A549 (cell line): ENCODE results near the gene TP53BP1. TPM values are rescaled to one million over a fixed set of nuclear protein-coding genes. Genes with fewer than 3 reads are reported as not detected.

Experiments
- ATAC-seq, 2 experiments: fragments of 200-7000 bp in 1 of 2; fragments of >200 bp in 1 of 2; cut with Nextera tagmentation in 1 of 2; cut with Tn5 transposase in 1 of 2; 3 replicates each; pipeline versions ENCODE4 v1.8.0 to v1.9.1; 2018 to 2020; ENCODE audit warnings: mild to moderate bottlenecking in 1 of 2, moderate library complexity in 1 of 2
- CTCF ChIA-PET: fragments of 300-600 bp; sonication (Branson Sonifier 250); formaldehyde crosslinking; extraction: SDS; loops from one replicate; lab custom pipeline; 2021; ENCODE audit warnings: antibody characterized with exemption, inconsistent platforms; lab: Yijun Ruan, JAX
- POLR2A ChIA-PET: fragments of 350-600 bp; formaldehyde crosslinking; extraction: SDS; loops from one replicate; lab custom pipeline; 2021; ENCODE audit warnings: antibody characterized with exemption, inconsistent platforms; lab: Yijun Ruan, JAX
- DNase-seq, 2 experiments: peaks; one replicate each; pipeline versions ENCODE4 v3.0.0 to v3.0.0-alpha.2; 2011 to 2016; ENCODE audit warnings: low read depth in 1 of 2, low spot score in 1 of 2
- FAIRE-seq: peaks from 2 replicates; lab custom pipeline; 2011; peaks lifted over from hg19 to GRCh38; lab: Jason Lieb, UNC
- H3K27ac ChIP-seq, 2 experiments: fragments of >200 bp; sonication (Bioruptor Twin); formaldehyde crosslinking; 3 replicates each; pipeline ENCODE4 v1.5.1; 2016 to 2017
- H3K4me1 ChIP-seq: fragments of >200 bp; sonication (Bioruptor Twin); formaldehyde crosslinking; 3 replicates; pipeline ENCODE4 v1.6.1; 2016
- H3K4me2 ChIP-seq: fragments of >200 bp; sonication (Bioruptor Twin); formaldehyde crosslinking; 3 replicates; pipeline ENCODE4 v1.6.1; 2016
- H3K4me3 ChIP-seq: fragments of >200 bp; sonication (Bioruptor Twin); formaldehyde crosslinking; 3 replicates; pipeline ENCODE4 v1.5.1; 2016
- H3K9me3 ChIP-seq: fragments of >200 bp; sonication (Bioruptor Twin); formaldehyde crosslinking; 3 replicates; pipeline ENCODE4 v1.6.1; 2016
- CBX2 ChIP-seq: fragments of 200-600 bp; sonication (generic); IDR thresholded peaks from 2 replicates; pipeline ENCODE4 v1.6.1; 2016; ENCODE audit warnings: low read depth, mild to moderate bottlenecking, borderline replicate concordance
- CBX8 ChIP-seq: fragments of 200-600 bp; sonication (generic); IDR thresholded peaks from 2 replicates; pipeline ENCODE4 v1.6.1; 2016
- CHD4 ChIP-seq: fragments of 200-600 bp; sonication (generic); IDR thresholded peaks from 2 replicates; pipeline ENCODE4 v1.6.1; 2016; ENCODE audit warnings: antibody characterized with exemption, mild to moderate bottlenecking, borderline replicate concordance
- EHF ChIP-seq: fragments of 250-450 bp; sonication (Bioruptor Pico); IDR thresholded peaks from 2 replicates; pipeline ENCODE4 v1.5.0; 2020; ENCODE audit warnings: mild to moderate bottlenecking
- EHMT2 ChIP-seq: fragments of 200-600 bp; sonication (generic); IDR thresholded peaks from 2 replicates; pipeline ENCODE4 v1.6.1; 2016; ENCODE audit warnings: antibody characterized with exemption, low read depth, mild to moderate bottlenecking, moderate library complexity
- ESRRA ChIP-seq: fragments of 150-350 bp; IDR thresholded peaks from 2 replicates; pipeline ENCODE4 v1.6.1; 2014; ENCODE audit warnings: mild to moderate bottlenecking, low read length, borderline replicate concordance
- FOSB ChIP-seq: fragments of 250-450 bp; sonication (Bioruptor Pico); IDR thresholded peaks from 2 replicates; pipeline ENCODE4 v1.5.0; 2020; ENCODE audit warnings: mild to moderate bottlenecking, moderate library complexity
- FOSL2 ChIP-seq, 2 experiments: fragments of 450-650 bp in 1 of 2; fragments of >200 bp in 1 of 2; sonication (Bioruptor Twin) in 1 of 2; formaldehyde crosslinking; IDR thresholded peaks; 2 replicates each; pipeline versions ENCODE4 v1.5.0 to v1.6.1; 2016 to 2020; ENCODE audit warnings: mild to moderate bottlenecking in 1 of 2, moderate library complexity in 1 of 2
- FOXS1 ChIP-seq: fragments of 250-450 bp; sonication (Bioruptor Pico); IDR thresholded peaks from 2 replicates; pipeline ENCODE4 v1.5.0; 2020; ENCODE audit warnings: mild to moderate bottlenecking, moderate library complexity
- HDAC2 ChIP-seq: fragments of 200-600 bp; sonication (generic); IDR thresholded peaks from 2 replicates; pipeline ENCODE4 v1.6.1; 2016
- JUN ChIP-seq, 2 experiments: fragments of >200 bp; sonication (Bioruptor Twin); formaldehyde crosslinking; IDR thresholded peaks; 2 replicates in 1 of 2; 3 replicates in 1 of 2; pipeline ENCODE4 v1.6.1; 2016 to 2017
- JUNB ChIP-seq: fragments of >200 bp; sonication (Bioruptor Twin); formaldehyde crosslinking; IDR thresholded peaks from 2 replicates; pipeline ENCODE4 v1.6.1; 2016
- MAFK ChIP-seq: fragments of 450-650 bp; IDR thresholded peaks from 2 replicates; pipeline ENCODE4 v1.6.1; 2014; ENCODE audit not compliant: partially characterized antibody
- MAZ ChIP-seq: fragments of 150-350 bp; IDR thresholded peaks from 2 replicates; pipeline ENCODE4 v1.6.1; 2014; ENCODE audit warnings: antibody characterized with exemption, low read depth, low read length, borderline replicate concordance
- POLR2AphosphoS2 ChIP-seq: conservative IDR thresholded peaks from 2 replicates; pipeline ENCODE4 v1.6.1; 2012; ENCODE audit warnings: low read length, improper control_type of control experiment, inconsistent platforms
- RAD21 ChIP-seq, 2 experiments: fragments of >200 bp in 1 of 2; sonication (Bioruptor Twin) in 1 of 2; formaldehyde crosslinking in 1 of 2; IDR thresholded peaks in 1 of 2; conservative IDR thresholded peaks in 1 of 2; 2 replicates in 1 of 2; 3 replicates in 1 of 2; pipeline ENCODE4 v1.6.1; 2012 to 2018; ENCODE audit warnings: inconsistent platforms in 1 of 2
- RARB ChIP-seq: fragments of 250-450 bp; sonication (Bioruptor Pico); IDR thresholded peaks from 2 replicates; pipeline ENCODE4 v1.8.0; 2021; ENCODE audit warnings: mild to moderate bottlenecking, moderate library complexity
- SMC3 ChIP-seq: fragments of >200 bp; sonication (Bioruptor Twin); formaldehyde crosslinking; IDR thresholded peaks from 3 replicates; pipeline ENCODE4 v1.6.1; 2018; ENCODE audit warnings: inconsistent platforms
- ZFP36 ChIP-seq: fragments of 450-650 bp; IDR thresholded peaks from 2 replicates; pipeline ENCODE4 v1.6.1; 2014; ENCODE audit warnings: borderline replicate concordance; ENCODE audit not compliant: partially characterized antibody
- ZNF302 ChIP-seq: fragments of 250-450 bp; sonication (Bioruptor Pico); IDR thresholded peaks from 2 replicates; pipeline ENCODE4 v1.9.0; 2021; ENCODE audit warnings: inconsistent platforms, mild to moderate bottlenecking, moderate library complexity
- WGBS: methylation state at CpG from one replicate; pipeline ENCODE4 v1.1.6; 2017; ENCODE audit errors: missing lambda C conversion rate; 5-methylcytosine and 5-hydroxymethylcytosine counted together
- polyA plus RNA-seq, 4 experiments: library from polyadenylated mRNA; depleted of rRNA in 3 of 4; stranded (reverse); fragments of >200 nt; fragmentation: RNase III in 1 of 4; extraction: RNeasy Plus Mini Kit Qiagen cat#74134 plus additional on column Dnase treatment in 1 of 4; gene quantifications; 2 replicates in 3 of 4; 3 replicates in 1 of 4; pipeline ENCODE4 v1.2.3, GENCODE V29; 2011 to 2017
- TF ChIP-seq, protein P1 (sequence below): fragments of >200 bp; sonication (Bioruptor Twin); formaldehyde crosslinking; IDR thresholded peaks from 3 replicates; pipeline ENCODE4 v1.6.1; 2016
- TF ChIP-seq, protein P2 (sequence below): fragments of 250-450 bp; sonication (Bioruptor Pico); IDR thresholded peaks from 2 replicates; pipeline ENCODE4 v1.5.0; 2020; ENCODE audit warnings: low read depth, mild to moderate bottlenecking, moderate library complexity
- TF ChIP-seq, protein P3 (sequence below): fragments of >200 bp; sonication (Bioruptor Twin); formaldehyde crosslinking; IDR thresholded peaks from 2 replicates; pipeline ENCODE4 v1.6.1; 2016

TP53BP1 gene
- polyA plus RNA-seq, 2 of the 4 experiments (the other 2 are of a cell fraction): 25.0 to 49.8 TPM

DNA sequence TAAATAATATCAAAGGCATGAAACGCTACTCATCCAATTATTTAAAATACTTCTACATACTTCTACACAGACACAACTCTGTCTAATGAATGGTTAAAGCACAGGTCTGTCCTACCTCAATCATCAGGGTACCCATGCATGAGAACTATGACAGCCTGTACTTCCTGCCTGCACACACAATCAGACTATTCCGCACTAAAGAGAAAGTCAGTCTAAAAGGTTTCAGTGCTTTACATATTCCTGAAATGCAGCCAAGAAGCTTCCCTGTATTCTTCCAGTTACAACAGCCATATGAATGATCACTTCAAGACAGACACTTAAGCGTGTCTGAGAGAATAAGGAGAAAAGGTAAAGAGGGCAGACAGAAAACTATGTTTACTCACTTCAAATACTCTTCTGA is 63.3 kb downstream of the TP53BP1 start (continued):
- no peak for TF ChIP-seq MAZ
- TF ChIP-seq, all 56 proteins: peak for 0

DNA sequence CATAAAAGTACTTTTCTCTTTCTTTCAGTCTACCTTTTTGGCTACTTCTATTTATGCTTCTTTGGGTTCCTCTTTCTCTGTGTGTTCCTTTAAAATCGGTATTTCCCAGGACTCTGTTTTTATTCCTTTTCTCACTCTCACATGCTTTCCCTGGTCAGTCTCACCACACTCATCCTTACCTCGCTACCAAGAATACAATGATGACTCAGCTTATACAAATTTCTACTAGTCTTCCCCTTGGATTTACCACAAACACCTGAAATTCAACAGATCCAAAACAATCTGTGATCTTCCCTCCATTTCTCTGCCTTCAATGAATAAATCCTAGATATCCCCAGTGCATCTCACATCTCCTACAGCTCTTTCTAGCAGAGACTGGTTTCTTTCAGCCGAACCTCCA is 69.2 kb downstream of the TP53BP1 start:
- H3K27ac ChIP-seq: no peak overlapping the region
- H3K4me2 ChIP-seq: no peak overlapping the region
- ATAC-seq: no peak
- no peak overlapping the region for H3K4me3 ChIP-seq
- H3K9me3 ChIP-seq: no peaks in the 10 kb centered on the region
- WGBS: 90% methylated on average over 3 of the region's 3 CpGs
- TF ChIP-seq RARB (no peak), FOSL2 (IDR thresholded peaks at IDR 0.05) (no peak), FOSL2 (CRISPR knock-in tag; IDR thresholded peaks at IDR 0.05) (no peak), MAFK (peak; percentile 26), CBX2 (no peak), EHF (no peak), SMC3 (no peak)
- TF ChIP-seq, protein P1, sequence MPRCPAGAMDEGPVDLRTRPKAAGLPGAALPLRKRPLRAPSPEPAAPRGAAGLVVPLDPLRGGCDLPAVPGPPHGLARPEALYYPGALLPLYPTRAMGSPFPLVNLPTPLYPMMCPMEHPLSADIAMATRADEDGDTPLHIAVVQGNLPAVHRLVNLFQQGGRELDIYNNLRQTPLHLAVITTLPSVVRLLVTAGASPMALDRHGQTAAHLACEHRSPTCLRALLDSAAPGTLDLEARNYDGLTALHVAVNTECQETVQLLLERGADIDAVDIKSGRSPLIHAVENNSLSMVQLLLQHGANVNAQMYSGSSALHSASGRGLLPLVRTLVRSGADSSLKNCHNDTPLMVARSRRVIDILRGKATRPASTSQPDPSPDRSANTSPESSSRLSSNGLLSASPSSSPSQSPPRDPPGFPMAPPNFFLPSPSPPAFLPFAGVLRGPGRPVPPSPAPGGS: no peak
- TF ChIP-seq, protein P2, sequence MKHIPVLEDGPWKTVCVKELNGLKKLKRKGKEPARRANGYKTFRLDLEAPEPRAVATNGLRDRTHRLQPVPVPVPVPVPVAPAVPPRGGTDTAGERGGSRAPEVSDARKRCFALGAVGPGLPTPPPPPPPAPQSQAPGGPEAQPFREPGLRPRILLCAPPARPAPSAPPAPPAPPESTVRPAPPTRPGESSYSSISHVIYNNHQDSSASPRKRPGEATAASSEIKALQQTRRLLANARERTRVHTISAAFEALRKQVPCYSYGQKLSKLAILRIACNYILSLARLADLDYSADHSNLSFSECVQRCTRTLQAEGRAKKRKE (CRISPR knock-in tag): no peak
- TF ChIP-seq, all 56 proteins: peak for 1
- FAIRE-seq (no peak), DNase-seq (no peak)
- POLR2A ChIA-PET: no interaction called here
- CTCF ChIA-PET: no interaction called here
- H3K4me1 ChIP-seq: no peaks in the 10 kb centered on the region

DNA sequence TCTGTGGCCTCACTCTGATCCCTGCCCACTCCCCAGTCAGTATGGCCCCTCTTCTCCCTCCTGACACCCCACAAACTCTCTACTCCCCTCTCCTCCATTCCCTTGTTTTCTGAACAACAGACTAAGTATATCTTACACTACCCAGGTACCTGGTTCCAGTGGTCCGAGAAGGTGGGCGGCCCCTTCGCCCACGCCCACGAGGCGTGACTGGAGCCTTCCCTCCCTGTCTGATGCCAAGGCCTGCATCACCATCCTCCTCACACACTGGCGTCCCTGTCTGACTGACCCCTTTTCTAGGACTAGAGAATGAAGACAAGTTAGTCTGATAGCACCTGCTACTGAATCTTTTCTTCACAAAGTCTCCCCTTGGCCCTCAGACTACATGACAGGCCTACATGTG is 72.1 kb downstream of the TP53BP1 start:
- DNase-seq: no peak
- Histone ChIP-seq H3K4me2 (no peak overlapping the region), H3K4me1 (no peaks in the 10 kb centered on the region), H3K4me3 (no peak overlapping the region), H3K9me3 (no peaks in the 10 kb centered on the region), H3K27ac (no peak overlapping the region)
- ChIA-PET POLR2A (no interaction called here), CTCF (no interaction called here)
- no peak for FAIRE-seq
- no peak for TF ChIP-seq ZNF302 (CRISPR knock-in tag)
- 91% methylated on average over 7 of the region's 7 CpGs for WGBS
- no peak for ATAC-seq

DNA sequence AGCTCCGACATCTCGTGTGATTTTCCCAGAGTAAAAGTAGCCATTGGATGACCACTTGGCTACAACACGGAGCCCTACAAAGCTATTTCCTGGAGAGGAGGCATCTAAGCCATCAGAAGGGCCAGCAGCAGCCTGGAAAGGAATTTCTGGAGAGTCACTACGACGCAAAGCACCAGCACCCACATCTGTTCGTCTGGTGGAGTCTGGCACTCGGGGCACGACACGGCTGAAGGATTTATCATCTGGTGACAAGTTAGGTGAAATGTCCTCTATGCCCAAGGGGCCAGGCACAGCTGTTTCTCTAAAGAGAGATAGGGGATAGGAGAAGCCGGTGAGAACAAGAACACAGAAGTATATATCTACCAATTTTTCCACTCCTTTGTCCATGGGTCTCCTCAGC is 72.5 kb downstream of the TP53BP1 start:
- no peaks in the 10 kb centered on the region for H3K4me1 ChIP-seq
- no peak overlapping the region for H3K27ac ChIP-seq
- ATAC-seq (no peak), DNase-seq (no peak), FAIRE-seq (no peak)
- H3K4me3 ChIP-seq: no peak overlapping the region
- no peaks in the 10 kb centered on the region for H3K9me3 ChIP-seq
- no peak for TF ChIP-seq JUNB
- no peak for TF ChIP-seq CHD4
- no peak for TF ChIP-seq FOXS1 (CRISPR knock-in tag)
- no peak for TF ChIP-seq POLR2AphosphoS2
- TF ChIP-seq HDAC2: no peak
- TF ChIP-seq, protein P1: no peak
- TF ChIP-seq JUN (IDR thresholded peaks at IDR 0.05): no peak
- ChIA-PET POLR2A (no interaction called here), CTCF (no interaction called here)
- WGBS: 98% methylated on average over 10 of the region's 10 CpGs
- H3K4me2 ChIP-seq: no peak overlapping the region

DNA sequence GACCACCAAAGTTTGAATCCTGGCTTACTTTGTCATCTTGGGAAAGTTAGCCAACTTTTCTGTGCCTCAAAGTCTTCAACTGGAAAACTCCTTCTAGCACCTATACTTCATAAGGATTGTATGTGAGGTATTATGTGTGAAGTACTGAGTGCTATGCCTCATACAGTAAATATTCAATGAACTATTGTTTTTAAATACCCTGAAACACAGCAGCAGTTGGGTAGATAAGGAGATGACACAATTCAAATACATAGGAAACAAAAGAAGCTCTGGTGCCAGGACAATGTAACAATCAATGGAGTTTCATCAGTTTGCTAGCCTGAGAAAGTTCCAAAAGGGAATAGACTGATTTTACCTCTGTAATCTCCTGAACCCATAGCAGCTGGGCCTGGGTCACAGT is 78.8 kb downstream of the TP53BP1 start:
- H3K4me3 ChIP-seq: no peak overlapping the region
- no peaks in the 10 kb centered on the region for H3K9me3 ChIP-seq
- ChIA-PET CTCF (no interaction called here), POLR2A (no interaction called here)
- DNase-seq: no peak
- no peak overlapping the region for H3K27ac ChIP-seq
- no peak overlapping the region for H3K4me2 ChIP-seq
- FAIRE-seq: no peak
- no peak for ATAC-seq
- peaks cover 7% of the 10 kb centered on the region; the same call in 2 of the 3 replicates for H3K4me1 ChIP-seq
- no peak for TF ChIP-seq ESRRA
- TF ChIP-seq, protein P3, sequence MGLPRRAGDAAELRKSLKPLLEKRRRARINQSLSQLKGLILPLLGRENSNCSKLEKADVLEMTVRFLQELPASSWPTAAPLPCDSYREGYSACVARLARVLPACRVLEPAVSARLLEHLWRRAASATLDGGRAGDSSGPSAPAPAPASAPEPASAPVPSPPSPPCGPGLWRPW: no peak
- TF ChIP-seq CBX8: no peak
- TF ChIP-seq FOSB (CRISPR knock-in tag): no peak
- no peak for TF ChIP-seq RAD21 (conservative IDR thresholded peaks at IDR 0.05 in 1 of 2, IDR thresholded peaks at IDR 0.05 in 1 of 2)
- no peak for TF ChIP-seq EHMT2
- TF ChIP-seq ZFP36: no peak
- no peak for TF ChIP-seq CHD4
- TF ChIP-seq JUN (IDR thresholded peaks at IDR 0.05): no peak
- no peak for TF ChIP-seq HDAC2
